ENCODE measurements around the gene METTL24. TPM values are rescaled to one million over a fixed set of nuclear protein-coding genes. Genes with fewer than 3 reads are reported as not detected.
"Not testable (repeated sequence)": the region's sequence is repeated elsewhere in the genome, so short reads cannot be mapped to it uniquely, and the experiment has no call there.

The METTL24 gene
- total RNA-seq, 2 donors from 2014 or later, result 0.96 to 3.0 TPM

DNA sequence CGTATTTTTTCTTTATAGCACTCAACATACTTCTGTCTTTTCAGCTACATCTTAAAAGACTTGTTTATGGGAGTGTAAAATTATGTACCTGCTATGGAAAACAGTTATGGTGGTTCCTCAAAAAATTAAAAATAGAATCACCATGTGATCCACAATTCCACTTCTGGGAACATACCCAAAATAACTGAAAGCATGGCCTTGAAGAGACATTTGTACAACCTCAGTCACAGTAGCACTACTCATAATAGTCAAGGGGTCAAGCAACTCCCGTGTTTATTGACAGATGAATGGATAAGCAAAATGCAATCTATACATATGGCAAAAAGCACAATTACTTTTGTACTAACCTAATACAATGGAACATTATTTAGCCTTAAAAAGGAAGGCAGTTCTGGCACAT, 74.5 kb downstream of the METTL24 start:
- intact Hi-C loops (cut with DNase I), result no loop called here
- no peaks in the 10 kb centered on the region for H3K9me3 ChIP-seq
- TF ChIP-seq, protein P1, sequence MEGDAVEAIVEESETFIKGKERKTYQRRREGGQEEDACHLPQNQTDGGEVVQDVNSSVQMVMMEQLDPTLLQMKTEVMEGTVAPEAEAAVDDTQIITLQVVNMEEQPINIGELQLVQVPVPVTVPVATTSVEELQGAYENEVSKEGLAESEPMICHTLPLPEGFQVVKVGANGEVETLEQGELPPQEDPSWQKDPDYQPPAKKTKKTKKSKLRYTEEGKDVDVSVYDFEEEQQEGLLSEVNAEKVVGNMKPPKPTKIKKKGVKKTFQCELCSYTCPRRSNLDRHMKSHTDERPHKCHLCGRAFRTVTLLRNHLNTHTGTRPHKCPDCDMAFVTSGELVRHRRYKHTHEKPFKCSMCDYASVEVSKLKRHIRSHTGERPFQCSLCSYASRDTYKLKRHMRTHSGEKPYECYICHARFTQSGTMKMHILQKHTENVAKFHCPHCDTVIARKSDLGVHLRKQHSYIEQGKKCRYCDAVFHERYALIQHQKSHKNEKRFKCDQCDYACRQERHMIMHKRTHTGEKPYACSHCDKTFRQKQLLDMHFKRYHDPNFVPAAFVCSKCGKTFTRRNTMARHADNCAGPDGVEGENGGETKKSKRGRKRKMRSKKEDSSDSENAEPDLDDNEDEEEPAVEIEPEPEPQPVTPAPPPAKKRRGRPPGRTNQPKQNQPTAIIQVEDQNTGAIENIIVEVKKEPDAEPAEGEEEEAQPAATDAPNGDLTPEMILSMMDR (IDR thresholded peaks at IDR 0.05), result no peak
- no peak for TF ChIP-seq POLR2AphosphoS5 (IDR thresholded peaks at IDR 0.05)
- no peak for TF ChIP-seq POLR2A (IDR thresholded peaks at IDR 0.05)
- no peak overlapping the region for H3K27ac ChIP-seq
- DNase-seq (ENCODE audit: low spot score), result no peak
- H3K4me3 ChIP-seq, result no peak overlapping the region
- no peaks in the 10 kb centered on the region for H3K27me3 ChIP-seq (replicated peaks; ENCODE audit: insufficient read depth)
- H3K4me1 ChIP-seq (replicated peaks), result no peaks in the 10 kb centered on the region
- no peaks in the 10 kb centered on the region for H3K36me3 ChIP-seq
- WGBS, result 60% methylated on average over 2 of the region's 2 CpGs

DNA sequence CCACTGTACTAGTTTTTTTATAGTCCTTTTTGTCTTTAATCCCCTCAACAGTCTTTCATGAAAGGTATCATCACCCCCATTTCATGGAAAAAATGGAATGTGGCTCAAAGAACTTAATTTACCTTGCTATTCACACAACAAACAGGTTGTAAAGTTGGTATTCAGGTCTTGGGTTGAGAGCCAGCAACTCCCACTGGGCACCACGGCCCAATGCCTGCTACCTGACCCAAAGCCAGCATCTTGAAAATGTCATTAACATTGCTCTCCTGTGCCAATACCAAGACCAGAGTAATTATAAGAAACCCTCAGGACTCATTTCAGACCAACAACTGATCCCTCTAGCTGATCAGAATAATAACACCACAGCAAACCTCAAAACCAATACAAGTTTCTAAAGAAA, 75.7 kb downstream of the METTL24 start:
- 45% methylated on average over 1 of the region's 1 CpG for WGBS
- intact Hi-C loops (cut with DNase I), result no loop called here
- Histone ChIP-seq H3K27me3 (replicated peaks; ENCODE audit: insufficient read depth) (no peaks in the 10 kb centered on the region), H3K27ac (no peak overlapping the region), H3K4me1 (replicated peaks) (no peaks in the 10 kb centered on the region), H3K9me3 (no peaks in the 10 kb centered on the region), H3K36me3 (no peaks in the 10 kb centered on the region), H3K4me3 (no peak overlapping the region)
- DNase-seq (ENCODE audit: low spot score), result no peak
- no peak for TF ChIP-seq POLR2AphosphoS5 (IDR thresholded peaks at IDR 0.05)

DNA sequence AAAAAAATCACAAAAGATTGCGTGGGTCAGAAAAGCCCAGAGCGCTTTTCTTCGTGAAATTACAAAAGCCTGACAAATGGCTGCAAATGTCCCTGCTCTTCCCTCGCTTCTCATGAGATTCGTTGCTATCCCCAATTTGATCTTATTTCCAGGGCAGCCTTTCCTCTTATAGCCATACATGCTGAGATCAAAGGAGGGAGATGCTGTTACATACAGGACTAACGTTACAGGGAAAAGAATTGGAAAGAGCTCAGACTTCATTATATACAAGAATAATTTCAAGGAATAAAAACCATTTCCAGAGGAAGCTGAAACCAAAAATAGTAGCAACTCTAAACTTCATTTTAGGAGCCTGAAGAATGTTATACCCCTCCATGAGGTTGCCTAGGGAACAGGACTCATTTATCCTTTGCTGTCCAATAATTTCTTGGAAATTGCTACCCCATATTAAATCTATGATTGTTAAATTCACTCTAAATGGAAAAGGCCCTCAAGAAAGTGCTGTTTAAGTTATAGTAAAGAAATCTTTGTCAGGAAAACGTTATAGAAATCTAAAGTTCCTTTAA, 81.0 kb downstream of the METTL24 start:
- Histone ChIP-seq H3K4me1 (replicated peaks) (no peaks in the 10 kb centered on the region), H3K27me3 (replicated peaks; ENCODE audit: insufficient read depth) (no peaks in the 10 kb centered on the region), H3K27ac (no peak overlapping the region), H3K9me3 (no peaks in the 10 kb centered on the region), H3K4me3 (no peak overlapping the region), H3K36me3 (no peaks in the 10 kb centered on the region)
- intact Hi-C loops (cut with DNase I), result no loop called here
- TF ChIP-seq POLR2AphosphoS5 (IDR thresholded peaks at IDR 0.05) (no peak), POLR2A (IDR thresholded peaks at IDR 0.05) (no peak)
- TF ChIP-seq, protein P1 (IDR thresholded peaks at IDR 0.05), result no peak
- 69% methylated on average over 7 of the region's 7 CpGs for WGBS
- no peak for DNase-seq (ENCODE audit: low spot score)

DNA sequence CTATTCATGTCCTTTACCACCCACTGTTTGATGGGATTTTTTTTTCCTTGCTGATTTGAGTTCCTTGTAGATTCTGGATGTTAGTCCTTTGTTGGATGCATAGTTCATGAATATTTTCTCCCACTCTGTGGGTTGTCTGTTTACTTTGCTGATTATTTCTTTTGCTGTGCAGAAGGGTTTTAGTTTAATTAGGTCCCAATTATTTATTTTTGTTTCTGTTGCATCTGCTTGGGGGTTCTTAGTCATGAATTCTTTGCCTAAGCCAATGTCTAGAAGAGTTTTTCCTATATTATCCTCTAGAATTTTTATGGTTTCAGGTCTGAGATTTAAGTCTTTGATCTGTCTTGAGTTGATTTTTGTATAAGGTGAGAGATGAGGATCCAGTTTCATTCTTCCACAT, 85.4 kb downstream of the METTL24 start:
- intact Hi-C loops (cut with DNase I); H3K4me3 ChIP-seq; H3K27me3 ChIP-seq (replicated peaks; ENCODE audit: insufficient read depth); H3K36me3 ChIP-seq; DNase-seq (ENCODE audit: low spot score); H3K9me3 ChIP-seq; H3K27ac ChIP-seq; H3K4me1 ChIP-seq (replicated peaks): not testable (repeated sequence)

DNA sequence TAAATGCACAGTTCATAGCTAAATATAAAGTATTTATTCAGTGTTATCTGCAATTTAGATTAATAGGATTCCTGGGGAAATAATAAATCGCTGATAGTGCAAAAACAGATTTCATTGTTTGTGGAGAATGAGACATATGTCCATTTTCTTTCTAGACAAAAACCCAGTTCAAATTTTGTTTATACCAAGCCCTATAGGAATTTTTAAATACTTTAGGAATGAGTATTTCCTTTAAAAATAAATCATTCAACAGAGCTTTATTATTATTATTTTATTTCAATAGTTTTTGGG, 86.5 kb downstream of the METTL24 start:
- no peak overlapping the region for H3K4me3 ChIP-seq
- 94% methylated on average over 1 of the region's 1 CpG for WGBS
- no peaks in the 10 kb centered on the region for H3K4me1 ChIP-seq (replicated peaks)
- no peak for DNase-seq (ENCODE audit: low spot score)
- H3K36me3 ChIP-seq, result no peaks in the 10 kb centered on the region
- no peaks in the 10 kb centered on the region for H3K27me3 ChIP-seq (replicated peaks; ENCODE audit: insufficient read depth)
- no peak overlapping the region for H3K27ac ChIP-seq
- H3K9me3 ChIP-seq, result no peaks in the 10 kb centered on the region
- TF ChIP-seq, protein P1 (IDR thresholded peaks at IDR 0.05), result no peak
- TF ChIP-seq POLR2A (IDR thresholded peaks at IDR 0.05) (no peak), POLR2AphosphoS5 (IDR thresholded peaks at IDR 0.05) (no peak)
- intact Hi-C loops (cut with DNase I), result no loop called here

DNA sequence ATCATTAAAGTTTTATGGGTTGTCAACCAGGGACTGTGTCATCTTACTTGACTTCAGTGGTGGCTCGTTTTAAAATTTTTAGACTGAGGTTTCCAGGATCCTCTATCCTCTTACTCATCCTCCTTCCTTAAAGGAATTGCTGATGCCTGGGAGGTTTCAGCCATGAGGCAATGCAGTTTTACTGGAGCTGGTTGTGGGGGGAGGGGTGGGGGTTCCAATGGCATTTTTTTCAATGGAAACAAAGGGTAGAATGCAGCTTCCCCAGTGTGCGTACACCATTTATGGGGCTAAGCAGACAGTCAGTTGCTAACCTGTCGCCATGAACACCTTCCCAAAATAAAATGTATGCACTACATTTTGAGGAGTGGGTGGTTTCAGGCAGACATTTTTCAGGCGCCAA, 88.0 kb downstream of the METTL24 start:
- intact Hi-C loops (cut with DNase I), result no loop called here
- no peaks in the 10 kb centered on the region for H3K27me3 ChIP-seq (replicated peaks; ENCODE audit: insufficient read depth)
- no peak overlapping the region for H3K4me3 ChIP-seq
- WGBS, result 53% methylated on average over 4 of the region's 4 CpGs
- no peaks in the 10 kb centered on the region for H3K36me3 ChIP-seq
- H3K27ac ChIP-seq, result no peak overlapping the region
- no peak for DNase-seq (ENCODE audit: low spot score)
- no peaks in the 10 kb centered on the region for H3K9me3 ChIP-seq
- no peaks in the 10 kb centered on the region for H3K4me1 ChIP-seq (replicated peaks)
- no peak for TF ChIP-seq POLR2AphosphoS5 (IDR thresholded peaks at IDR 0.05)

Measured in prostate gland (tissue), 2 donors.